OCI-LY7 (cell line): ENCODE measurements around the gene PTPRCAP.

Experiments used
- CTCF ChIP-seq: fragments of 200-600 bp; sonication (generic); conservative IDR thresholded peaks from 2 replicates; pipeline ENCODE4 v1.5.1; 2014; ENCODE audit warnings: mild to moderate bottlenecking, antibody characterized with exemption, low read length, moderate library complexity, mixed read lengths
- EZH2phosphoT487 ChIP-seq: fragments of 200-600 bp; sonication (generic); IDR thresholded peaks from 2 replicates; pipeline ENCODE4 v1.6.1; 2018; ENCODE audit warnings: low read depth, borderline replicate concordance, mild to moderate bottlenecking, mixed run types, antibody characterized with exemption, low read length, moderate library complexity, mixed read lengths

GRCh38 chr11:67486481-67487195, 49.2 kb upstream of the PTPRCAP start:
- TF ChIP-seq CTCF (no peak), EZH2phosphoT487 (no peak)
